PC-3 (cell line): ENCODE data around the gene SST.

Experiments used
- EZH2 ChIP-seq: fragments of 300-600 bp; sonication (generic); IDR thresholded peaks from one replicate; pipeline ENCODE4 v1.6.1; 2017; ENCODE audit warnings: antibody characterized with exemption, mild to moderate bottlenecking, low read length; ENCODE audit not compliant: unreplicated experiment
- EZH2phosphoT487 ChIP-seq: fragments of 300-600 bp; sonication (generic); IDR thresholded peaks from 2 replicates; pipeline ENCODE4 v1.6.1; 2018; ENCODE audit warnings: mild to moderate bottlenecking, antibody characterized with exemption, low read length, borderline replicate concordance
- TF ChIP-seq, protein P1 (sequence below): fragments of 300-600 bp; sonication (generic); conservative IDR thresholded peaks from 2 replicates; pipeline ENCODE4 v1.5.1; 2017; ENCODE audit warnings: antibody characterized with exemption, low read depth, mild to moderate bottlenecking, low read length

DNA sequence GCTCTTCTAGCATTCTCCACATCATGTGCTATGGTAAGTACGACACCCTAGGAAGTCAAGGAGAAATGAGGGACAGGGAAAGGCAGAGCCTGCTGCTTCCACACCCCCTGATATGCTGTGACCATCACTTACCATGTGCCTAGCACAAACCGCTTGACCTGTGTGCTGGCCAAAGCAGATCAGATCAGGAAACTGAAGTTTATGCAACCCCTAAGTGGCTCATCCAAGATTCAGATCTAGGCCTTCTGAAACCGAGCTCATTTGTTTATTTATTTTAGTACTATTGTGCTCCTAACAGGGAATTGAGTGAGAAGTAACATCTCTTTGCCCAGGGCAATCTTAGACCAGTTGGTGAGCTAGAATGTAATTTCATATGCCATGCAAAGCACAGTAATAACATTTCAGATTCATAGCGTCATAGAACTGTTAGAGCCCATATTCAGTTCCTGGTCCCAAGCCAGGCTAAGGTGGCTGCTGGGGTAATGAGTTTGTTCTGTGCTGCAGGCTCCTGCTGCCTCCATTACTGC, 32.4 kb upstream of the SST start, which contains the start of gene RTP2:
- TF ChIP-seq, protein P1, sequence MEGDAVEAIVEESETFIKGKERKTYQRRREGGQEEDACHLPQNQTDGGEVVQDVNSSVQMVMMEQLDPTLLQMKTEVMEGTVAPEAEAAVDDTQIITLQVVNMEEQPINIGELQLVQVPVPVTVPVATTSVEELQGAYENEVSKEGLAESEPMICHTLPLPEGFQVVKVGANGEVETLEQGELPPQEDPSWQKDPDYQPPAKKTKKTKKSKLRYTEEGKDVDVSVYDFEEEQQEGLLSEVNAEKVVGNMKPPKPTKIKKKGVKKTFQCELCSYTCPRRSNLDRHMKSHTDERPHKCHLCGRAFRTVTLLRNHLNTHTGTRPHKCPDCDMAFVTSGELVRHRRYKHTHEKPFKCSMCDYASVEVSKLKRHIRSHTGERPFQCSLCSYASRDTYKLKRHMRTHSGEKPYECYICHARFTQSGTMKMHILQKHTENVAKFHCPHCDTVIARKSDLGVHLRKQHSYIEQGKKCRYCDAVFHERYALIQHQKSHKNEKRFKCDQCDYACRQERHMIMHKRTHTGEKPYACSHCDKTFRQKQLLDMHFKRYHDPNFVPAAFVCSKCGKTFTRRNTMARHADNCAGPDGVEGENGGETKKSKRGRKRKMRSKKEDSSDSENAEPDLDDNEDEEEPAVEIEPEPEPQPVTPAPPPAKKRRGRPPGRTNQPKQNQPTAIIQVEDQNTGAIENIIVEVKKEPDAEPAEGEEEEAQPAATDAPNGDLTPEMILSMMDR, result no peak
- TF ChIP-seq EZH2 (no peak), EZH2phosphoT487 (no peak)
